ENCODE results near the gene NPDC1.

NPDC1 gene

GRCh38 chr9:137046088-137046787 is at the start of gene NPDC1:
Gene NPDC1, minus strand, starts transcription at chr9:137046177. Its CDS starts 188 bp downstream, at chr9:137045989.
- peak; percentile 39 for DNase-seq (ENCODE audit: low read depth)

GRCh38 chr9:137089232-137089947 is 43.4 kb upstream of the NPDC1 start:
- no peak for DNase-seq (ENCODE audit: low read depth)

- no peak for DNase-seq (ENCODE audit: low read depth)
These were observed 42.1 kb upstream of the NPDC1 start for GRCh38 chr9:137088121-137088520.

- no peak for DNase-seq (ENCODE audit: low read depth)
These were observed 41.5 kb upstream of the NPDC1 start for GRCh38 chr9:137087409-137087925.

- DNase-seq (ENCODE audit: low read depth), result peak; percentile 99
These were observed 40.8 kb upstream of the NPDC1 start, which contains the start of gene MAN1B1 for GRCh38 chr9:137086531-137087408. Gene MAN1B1, plus strand, starts transcription at chr9:137086985. Its CDS starts 15 bp downstream, at chr9:137087000.

- peak; percentile 58 for DNase-seq (ENCODE audit: low read depth)
These were observed 40.0 kb upstream of the NPDC1 start for GRCh38 chr9:137085920-137086530.

- no peak for DNase-seq (ENCODE audit: low read depth)
These were observed 38.5 kb upstream of the NPDC1 start for GRCh38 chr9:137084526-137084925.

- peak; percentile 87 for DNase-seq (ENCODE audit: low read depth)
These were observed 37.5 kb upstream of the NPDC1 start for GRCh38 chr9:137083394-137084004.

GRCh38 chr9:137082925-137083290 is 36.9 kb upstream of the NPDC1 start:
- no peak for DNase-seq (ENCODE audit: low read depth)

GRCh38 chr9:137082222-137082924 is 36.4 kb upstream of the NPDC1 start:
- no peak for DNase-seq (ENCODE audit: low read depth)

- DNase-seq (ENCODE audit: low read depth), result no peak
These were observed 34.5 kb upstream of the NPDC1 start for GRCh38 chr9:137080260-137081122.

GRCh38 chr9:137079401-137079787 is 33.4 kb upstream of the NPDC1 start:
- DNase-seq (ENCODE audit: low read depth), result no peak

GRCh38 chr9:137078701-137079400 is 32.9 kb upstream of the NPDC1 start:
- DNase-seq (ENCODE audit: low read depth), result no peak

- DNase-seq (ENCODE audit: low read depth), result no peak
These were observed 32.0 kb upstream of the NPDC1 start for GRCh38 chr9:137077758-137078693.

- DNase-seq (ENCODE audit: low read depth), result peak; percentile 80
These were observed 31.2 kb upstream of the NPDC1 start, which contains the start of gene UAP1L1 for GRCh38 chr9:137077010-137077747. Gene UAP1L1, plus strand, starts transcription at chr9:137077517. Its CDS starts 16 bp downstream, at chr9:137077533.

GRCh38 chr9:137076636-137077009 is 30.6 kb upstream of the NPDC1 start:
- no peak for DNase-seq (ENCODE audit: low read depth)

GRCh38 chr9:137075275-137075775 is 29.3 kb upstream of the NPDC1 start:
- no peak for DNase-seq (ENCODE audit: low read depth)

All from fibroblast of gingiva (primary cell).